ENCODE results near the gene SMIM28.
"Not testable (repeated sequence)": the region's sequence is repeated elsewhere in the genome, so short reads cannot be mapped to it uniquely, and the experiment has no call there.

SMIM28 gene

DNA sequence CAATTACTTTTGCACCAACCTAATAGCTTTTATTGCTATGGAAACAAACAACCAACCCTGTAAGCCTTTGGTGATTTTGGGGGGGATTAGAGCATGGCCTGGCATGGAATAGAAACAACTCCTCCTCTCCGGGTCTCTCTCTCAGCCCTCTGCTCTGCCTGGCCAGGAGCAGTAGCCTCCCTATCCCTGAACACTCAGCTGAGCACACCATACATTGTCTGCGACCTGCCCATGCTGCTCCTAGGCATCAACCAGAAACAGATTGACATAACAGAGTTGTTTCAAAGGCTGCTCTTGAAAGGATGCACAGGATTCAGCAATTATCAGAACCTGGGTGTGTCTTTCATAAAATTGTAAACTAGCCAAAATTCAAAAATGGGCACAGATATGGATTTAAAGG, 29.8 kb upstream of the SMIM28 start:
- Mint-ChIP-seq H3K4me1 (no peaks in the 10 kb centered on the region), H3K9me3 (no peaks in the 10 kb centered on the region), H3K36me3 (no peaks in the 10 kb centered on the region), H3K27me3 (peaks cover 26% of the 10 kb centered on the region), H3K27ac (no peak overlapping the region), H3K4me3 (no peak overlapping the region)
- no peak for DNase-seq
- CTCF ChIA-PET, result no interaction called here

GRCh38 chr6:138349891-138350290, 27.8 kb upstream of the SMIM28 start:
- no peaks in the 10 kb centered on the region for H3K4me1 Mint-ChIP-seq
- CTCF ChIA-PET, result no interaction called here
- no peaks in the 10 kb centered on the region for H3K36me3 Mint-ChIP-seq
- peaks cover 32% of the 10 kb centered on the region for H3K27me3 Mint-ChIP-seq
- no peak for DNase-seq
- H3K4me3 Mint-ChIP-seq, result no peak overlapping the region
- no peak overlapping the region for H3K27ac Mint-ChIP-seq
- H3K9me3 Mint-ChIP-seq, result no peaks in the 10 kb centered on the region

DNA sequence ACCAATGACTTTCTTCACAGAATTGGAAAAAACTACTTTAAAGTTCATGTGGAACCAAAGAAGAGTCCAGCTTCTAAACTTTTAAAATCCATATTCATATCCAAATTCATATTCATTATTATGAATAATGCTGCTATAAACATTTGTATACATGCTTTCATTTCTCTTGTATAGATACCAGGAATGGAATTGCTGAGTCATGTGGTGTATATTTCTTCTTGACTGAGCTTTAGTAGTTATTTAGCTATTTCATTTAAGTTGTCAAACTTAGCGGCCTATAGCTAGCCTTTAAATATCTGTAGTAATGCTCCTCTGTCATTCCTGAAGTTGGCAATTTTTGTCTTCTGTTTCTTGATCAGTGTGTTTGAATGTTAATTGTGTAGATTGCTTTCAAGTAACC, 19.8 kb upstream of the SMIM28 start:
- H3K36me3 Mint-ChIP-seq, result no peaks in the 10 kb centered on the region
- H3K4me3 Mint-ChIP-seq, result no peak overlapping the region
- no peak for DNase-seq
- no peaks in the 10 kb centered on the region for H3K9me3 Mint-ChIP-seq
- CTCF ChIA-PET, result no interaction called here
- no peak overlapping the region for H3K27ac Mint-ChIP-seq
- peaks cover 14% of the 10 kb centered on the region for H3K27me3 Mint-ChIP-seq
- H3K4me1 Mint-ChIP-seq, result no peaks in the 10 kb centered on the region

- H3K27ac Mint-ChIP-seq, H3K4me3 Mint-ChIP-seq, H3K9me3 Mint-ChIP-seq, CTCF ChIA-PET, H3K4me1 Mint-ChIP-seq, H3K36me3 Mint-ChIP-seq, DNase-seq: not testable (repeated sequence)
- H3K27me3 Mint-ChIP-seq, result peaks cover 10% of the 10 kb centered on the region
Observed at GRCh38 chr6:138368684-138369083, 9.0 kb upstream of the SMIM28 start.

GRCh38 chr6:138370631-138371451, 6.9 kb upstream of the SMIM28 start:
- H3K27me3 Mint-ChIP-seq, result peaks cover 10% of the 10 kb centered on the region
- H3K36me3 Mint-ChIP-seq, result no peaks in the 10 kb centered on the region
- DNase-seq, result no peak
- no peak overlapping the region for H3K4me3 Mint-ChIP-seq
- no peak overlapping the region for H3K27ac Mint-ChIP-seq
- H3K9me3 Mint-ChIP-seq, result no peaks in the 10 kb centered on the region
- CTCF ChIA-PET, result no interaction called here
- H3K4me1 Mint-ChIP-seq, result no peaks in the 10 kb centered on the region

GRCh38 chr6:138371452-138371711, 6.3 kb upstream of the SMIM28 start:
- Mint-ChIP-seq H3K36me3 (no peaks in the 10 kb centered on the region), H3K9me3 (no peaks in the 10 kb centered on the region), H3K27ac (no peak overlapping the region), H3K4me1 (no peaks in the 10 kb centered on the region), H3K4me3 (no peak overlapping the region), H3K27me3 (peaks cover 10% of the 10 kb centered on the region)
- CTCF ChIA-PET, result no interaction called here
- no peak for DNase-seq

DNA sequence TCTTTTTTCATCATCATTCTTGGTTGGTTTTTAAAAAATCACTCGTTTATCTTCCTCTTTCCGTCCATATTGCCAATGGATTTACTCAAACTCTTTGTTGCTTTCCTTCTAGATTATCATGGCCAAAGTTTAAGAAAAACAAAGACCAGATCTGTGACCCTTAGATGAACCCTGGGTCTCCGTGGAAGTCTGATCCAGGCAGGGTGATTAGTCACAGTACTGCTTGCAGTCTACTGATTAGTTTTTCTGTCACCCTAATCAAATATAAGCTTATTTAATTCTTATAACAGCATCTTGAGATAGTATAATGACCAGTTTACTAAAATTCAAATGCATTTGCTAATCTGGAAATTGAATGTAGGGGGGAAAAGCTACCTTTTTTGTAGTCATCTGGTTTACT, 6.0 kb upstream of the SMIM28 start:
- CTCF ChIA-PET, result interaction anchor here (0.9 kb wide), 1 partner anchor 138 kb away, joined by 3 read pairs; no protein-coding TSS in a partner anchor
- Mint-ChIP-seq H3K36me3 (no peaks in the 10 kb centered on the region), H3K4me3 (no peak overlapping the region), H3K27ac (no peak overlapping the region), H3K27me3 (peaks cover 10% of the 10 kb centered on the region), H3K4me1 (no peaks in the 10 kb centered on the region), H3K9me3 (no peaks in the 10 kb centered on the region)
- no peak for DNase-seq

DNA sequence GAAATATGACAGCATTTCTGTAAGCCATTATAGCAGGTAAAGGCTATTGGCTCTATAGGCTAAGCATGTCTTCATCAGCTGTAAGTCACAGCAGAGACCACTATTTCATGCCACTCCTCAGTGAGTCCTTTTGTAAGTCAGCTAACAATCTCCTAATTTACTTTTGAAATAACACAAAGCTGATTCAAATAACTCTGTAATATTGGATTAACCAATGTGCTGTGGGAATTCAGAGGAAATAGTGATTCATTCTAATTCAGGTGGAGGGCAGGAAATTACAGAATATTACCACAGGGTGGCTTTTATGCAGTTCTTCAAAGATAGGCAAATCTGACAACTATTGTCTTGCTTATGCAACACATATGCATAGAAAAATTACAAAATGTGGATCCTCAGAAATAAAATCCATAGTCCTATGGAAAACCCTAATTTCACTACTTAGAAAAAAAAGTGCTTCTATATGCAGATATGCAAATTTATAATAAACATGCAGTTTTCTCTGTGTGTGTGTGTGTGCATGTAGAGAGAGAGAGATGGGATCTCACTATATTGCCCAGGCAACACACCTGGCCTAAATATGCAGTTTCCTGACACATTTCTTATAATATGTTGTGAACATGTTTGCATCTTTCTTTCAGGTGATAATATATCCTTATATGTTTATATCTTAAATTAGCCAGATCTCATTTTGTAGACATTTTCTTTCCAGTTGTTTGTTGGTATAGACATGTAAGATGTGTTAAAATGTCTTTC, 4.8 kb upstream of the SMIM28 start:
- H3K4me3 Mint-ChIP-seq, result no peak overlapping the region
- DNase-seq, result no peak
- no peaks in the 10 kb centered on the region for H3K9me3 Mint-ChIP-seq
- H3K27ac Mint-ChIP-seq, result no peak overlapping the region
- H3K36me3 Mint-ChIP-seq, result no peaks in the 10 kb centered on the region
- peaks cover 13% of the 10 kb centered on the region for H3K27me3 Mint-ChIP-seq
- CTCF ChIA-PET, result interaction anchor here (0.9 kb wide), 1 partner anchor 137 kb away, joined by 3 read pairs; no protein-coding TSS in a partner anchor
- H3K4me1 Mint-ChIP-seq, result no peaks in the 10 kb centered on the region

DNA sequence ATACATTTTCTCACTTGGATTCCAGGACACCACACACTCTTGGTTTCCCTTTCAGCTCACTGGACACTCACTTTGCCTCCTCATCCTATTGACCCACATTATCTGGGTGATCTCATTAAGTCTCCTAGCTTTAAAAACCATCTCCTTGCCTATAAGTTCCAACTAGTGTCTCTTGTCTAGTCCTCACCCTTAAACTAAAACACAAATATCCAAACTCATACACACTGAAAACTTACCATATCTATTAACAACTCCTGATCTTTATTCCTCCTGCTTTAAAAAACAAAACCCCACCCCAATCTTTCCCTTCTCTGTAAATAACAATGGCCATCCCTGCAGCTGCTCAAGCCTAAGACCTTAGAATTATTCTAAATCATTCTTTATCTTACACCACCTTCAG, 3.5 kb upstream of the SMIM28 start:
- H3K9me3 Mint-ChIP-seq, result no peaks in the 10 kb centered on the region
- H3K4me3 Mint-ChIP-seq, result no peak overlapping the region
- no peak for DNase-seq
- H3K36me3 Mint-ChIP-seq, result no peaks in the 10 kb centered on the region
- peaks cover 15% of the 10 kb centered on the region for H3K27me3 Mint-ChIP-seq
- CTCF ChIA-PET, result interaction anchor here (1.3 kb wide), 1 partner anchor 134 kb away, joined by 3 read pairs; no protein-coding TSS in a partner anchor
- H3K27ac Mint-ChIP-seq, result no peak overlapping the region
- no peaks in the 10 kb centered on the region for H3K4me1 Mint-ChIP-seq

GRCh38 chr6:138374815-138375214, 2.9 kb upstream of the SMIM28 start:
- CTCF ChIA-PET, result interaction anchor here (1.3 kb wide), 1 partner anchor 134 kb away, joined by 3 read pairs; no protein-coding TSS in a partner anchor
- no peaks in the 10 kb centered on the region for H3K9me3 Mint-ChIP-seq
- no peaks in the 10 kb centered on the region for H3K4me1 Mint-ChIP-seq
- no peak overlapping the region for H3K27ac Mint-ChIP-seq
- H3K4me3 Mint-ChIP-seq, result no peak overlapping the region
- H3K36me3 Mint-ChIP-seq, result no peaks in the 10 kb centered on the region
- peaks cover 15% of the 10 kb centered on the region for H3K27me3 Mint-ChIP-seq
- DNase-seq, result no peak

DNA sequence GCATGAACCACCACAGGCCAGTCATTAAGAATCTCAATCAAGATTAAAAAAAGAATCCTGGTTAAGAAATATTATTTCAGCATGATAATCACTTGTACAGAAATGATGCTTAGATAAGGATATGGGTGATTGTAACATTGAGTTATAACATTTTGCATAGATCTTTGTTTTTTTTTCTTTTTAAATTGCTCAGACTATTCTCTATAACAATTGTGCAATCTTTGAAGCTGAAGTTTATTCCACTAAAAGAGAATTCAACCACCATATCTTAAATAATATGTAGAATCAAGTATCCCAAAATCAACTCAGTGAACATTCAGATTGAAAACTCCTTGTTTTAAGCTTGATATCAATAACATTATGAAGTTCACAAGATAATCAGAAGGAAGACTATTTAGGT, 663 bp upstream of the SMIM28 start:
- Mint-ChIP-seq H3K36me3 (no peaks in the 10 kb centered on the region), H3K27ac (no peak overlapping the region), H3K4me1 (no peaks in the 10 kb centered on the region), H3K9me3 (no peaks in the 10 kb centered on the region), H3K27me3 (peaks cover 5% of the 10 kb centered on the region), H3K4me3 (no peak overlapping the region)
- DNase-seq, result no peak
- CTCF ChIA-PET, result no interaction called here

DNA sequence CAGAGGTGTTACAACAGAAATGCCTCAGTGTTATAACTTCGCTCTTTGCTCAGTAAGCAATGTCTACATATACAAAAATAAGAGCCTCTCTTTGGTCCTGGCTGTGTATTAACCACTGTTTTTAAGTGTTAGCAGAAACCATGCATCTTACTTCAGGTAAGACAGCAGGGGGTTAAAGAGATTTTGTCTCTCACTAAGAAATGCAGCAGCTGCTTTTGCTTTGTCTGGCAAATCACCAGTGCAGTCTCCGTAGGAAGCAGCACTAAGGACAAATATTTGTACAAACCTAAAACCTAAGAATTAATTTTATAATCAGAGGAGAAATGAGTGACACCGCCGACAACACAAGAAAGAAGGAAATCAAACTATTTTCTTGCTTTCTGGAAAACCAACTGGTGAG, 758 bp downstream of the SMIM28 start:
- CTCF ChIA-PET, result no interaction called here
- H3K27me3 Mint-ChIP-seq, result peaks cover 8% of the 10 kb centered on the region
- no peak overlapping the region for H3K27ac Mint-ChIP-seq
- no peaks in the 10 kb centered on the region for H3K36me3 Mint-ChIP-seq
- H3K9me3 Mint-ChIP-seq, result no peaks in the 10 kb centered on the region
- H3K4me1 Mint-ChIP-seq, result no peaks in the 10 kb centered on the region
- H3K4me3 Mint-ChIP-seq, result no peak overlapping the region
- no peak for DNase-seq

DNA sequence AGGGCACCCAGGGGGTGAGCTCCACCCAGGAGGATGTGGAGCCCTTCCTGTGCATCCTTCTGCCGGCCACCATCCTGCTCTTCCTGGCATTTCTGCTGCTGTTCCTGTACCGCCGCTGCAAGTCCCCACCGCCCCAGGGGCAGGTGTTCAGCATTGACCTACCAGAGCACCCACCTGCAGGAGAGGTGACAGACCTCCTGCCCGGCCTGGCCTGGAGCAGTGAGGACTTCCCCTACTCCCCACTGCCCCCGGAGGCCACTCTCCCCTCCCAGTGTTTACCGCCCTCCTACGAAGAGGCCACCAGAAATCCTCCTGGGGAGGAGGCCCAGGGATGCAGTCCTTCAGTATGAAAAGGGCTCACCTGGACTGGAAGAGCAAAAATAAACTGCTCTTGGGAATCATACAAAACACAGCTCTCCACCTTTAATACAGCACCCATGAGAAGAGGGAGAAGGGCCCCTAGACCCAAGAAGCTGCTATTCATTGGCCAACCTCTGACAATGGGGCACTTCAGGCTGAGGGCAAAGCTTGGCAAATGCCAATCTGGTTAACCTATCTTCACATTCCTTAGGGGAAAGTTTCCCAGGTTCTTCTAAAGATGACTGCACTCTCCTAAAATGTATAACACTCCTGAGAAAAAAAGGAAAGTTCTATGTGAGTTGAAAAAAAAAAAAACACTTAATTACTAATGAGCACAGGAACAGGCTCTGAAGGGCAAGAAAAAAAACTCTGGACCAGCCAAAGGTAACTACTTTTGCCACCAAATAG, 5.0 kb downstream of the SMIM28 start:
- CTCF ChIA-PET, result no interaction called here
- DNase-seq, result no peak
- H3K9me3 Mint-ChIP-seq, result no peaks in the 10 kb centered on the region
- H3K4me1 Mint-ChIP-seq, result no peaks in the 10 kb centered on the region
- H3K36me3 Mint-ChIP-seq, result no peaks in the 10 kb centered on the region
- no peak overlapping the region for H3K27ac Mint-ChIP-seq
- peaks cover 11% of the 10 kb centered on the region for H3K27me3 Mint-ChIP-seq
- H3K4me3 Mint-ChIP-seq, result no peak overlapping the region

- no peak for DNase-seq
- no peaks in the 10 kb centered on the region for H3K36me3 Mint-ChIP-seq
- no peaks in the 10 kb centered on the region for H3K4me1 Mint-ChIP-seq
- H3K4me3 Mint-ChIP-seq, result no peak overlapping the region
- CTCF ChIA-PET, result no interaction called here
- peaks cover 7% of the 10 kb centered on the region for H3K27me3 Mint-ChIP-seq
- H3K9me3 Mint-ChIP-seq, result no peaks in the 10 kb centered on the region
- H3K27ac Mint-ChIP-seq, result no peak overlapping the region
Observed at GRCh38 chr6:138383776-138384175, 6.1 kb downstream of the SMIM28 start.

- no peak for DNase-seq
- Mint-ChIP-seq H3K4me3 (no peak overlapping the region), H3K9me3 (no peaks in the 10 kb centered on the region), H3K36me3 (no peaks in the 10 kb centered on the region), H3K27ac (no peak overlapping the region), H3K4me1 (no peaks in the 10 kb centered on the region), H3K27me3 (peaks cover 24% of the 10 kb centered on the region)
- CTCF ChIA-PET, result no interaction called here
Observed at GRCh38 chr6:138386897-138387296, 9.2 kb downstream of the SMIM28 start.

Measured in activated naive CD4-positive, alpha-beta T cell treated with anti-CD3 and anti-CD28 coated beads, Interleukin-2, amount 10 ng/mL, durations not matched to agents 7 days and 5 days (primary cell).